Tibial artery (tissue), 4 donors: Measurements from ENCODE around the gene FAM168A.

ENCODE experiments used
- DNase-seq, 2 donors: peaks; one replicate each; pipeline ENCODE4 v3.0.0-alpha.2; 2019
- H3K27ac ChIP-seq, 2 donors: fragments of 200-600 bp; sonication (generic) in 1 of 2; 1 replicate in 1 of 2; 2 replicates in 1 of 2; pipeline ENCODE4 v1.5.1; 2018 to 2019; ENCODE audit warnings: mild to moderate bottlenecking in 1 of 2
- H3K27me3 ChIP-seq, 2 donors: fragments of 200-600 bp; sonication (generic) in 1 of 2; one replicate each; pipeline versions ENCODE4 v1.5.1 to v1.6.0; 2016 to 2019
- H3K36me3 ChIP-seq, 3 donors: fragments of 200-600 bp; sonication (generic) in 2 of 3; one replicate each; pipeline ENCODE4 v1.5.1; 2016 to 2019; ENCODE audit warnings: mild to moderate bottlenecking in 2 of 3
- H3K4me1 ChIP-seq, 4 donors: fragments of 200-600 bp; sonication (generic) in 2 of 4; 1 replicate in 3 of 4; 2 replicates in 1 of 4; pipeline ENCODE4 v1.5.1; 2016 to 2019
- H3K4me3 ChIP-seq, 2 donors: fragments of 200-600 bp; sonication (generic) in 1 of 2; 1 replicate in 1 of 2; 2 replicates in 1 of 2; pipeline ENCODE4 v1.5.1; 2018 to 2019; ENCODE audit warnings: mild to moderate bottlenecking in 2 of 2
- H3K9me3 ChIP-seq, 3 donors: fragments of 200-600 bp; sonication (generic) in 1 of 3; one replicate each; pipeline ENCODE4 v1.5.1; 2016 to 2019
- CTCF ChIP-seq, 2 experiments: fragments of 200-600 bp in 1 of 2; fragments of 450-650 bp in 1 of 2; IDR thresholded peaks; one replicate each; pipeline ENCODE4 v1.5.1; 2017 to 2019; ENCODE audit warnings: antibody characterized with exemption in 2 of 2, mild to moderate bottlenecking in 1 of 2, moderate library complexity in 1 of 2
- intact Hi-C: fragments of 100-400 bp; cut with DNase I; formaldehyde crosslinking; loops from one replicate; pipeline ENCODE4 v1.15.0; 2023; ENCODE audit warnings: low total_unique reads

The FAM168A gene

GRCh38 chr11:73375830-73376159 lies 222.1 kb downstream of the FAM168A start:
- Histone ChIP-seq H3K27me3 (no peaks in the 10 kb centered on the region), H3K9me3 (no peaks in the 10 kb centered on the region), H3K4me3 (peak overlapping the region; percentile 59 to 71), H3K27ac (peak overlapping the region; percentile 78 to 80), H3K36me3 (no peaks in the 10 kb centered on the region), H3K4me1 (peaks cover 0 to 39% (median 16%) of the 10 kb centered on the region in 4 donors)
- DNase-seq: no peak
- TF ChIP-seq CTCF (IDR thresholded peaks at IDR 0.05): no peak
- intact Hi-C loops: no loop called here

- peaks cover 0 to 31% (median 12%) of the 10 kb centered on the region in 4 donors for H3K4me1 ChIP-seq
- no peaks in the 10 kb centered on the region for H3K9me3 ChIP-seq
Observed at GRCh38 chr11:73374151-73374550, 223.8 kb downstream of the FAM168A start.

GRCh38 chr11:73372375-73372993 lies 225.4 kb downstream of the FAM168A start:
- peak overlapping the region; percentile 30 to 60 for H3K27ac ChIP-seq
- peak in 1 of 2 experiments; percentile 5 for TF ChIP-seq CTCF (IDR thresholded peaks at IDR 0.05)
- H3K9me3 ChIP-seq: no peaks in the 10 kb centered on the region
- peaks cover 0 to 23% (median 10%) of the 10 kb centered on the region in 4 donors for H3K4me1 ChIP-seq
- peaks cover 4 to 26% (median 12%) of the 10 kb centered on the region in 3 donors for H3K36me3 ChIP-seq
- intact Hi-C loops: no loop called here
- no peak overlapping the region for H3K4me3 ChIP-seq
- no peaks in the 10 kb centered on the region for H3K27me3 ChIP-seq
- no peak for DNase-seq

More at GRCh38 chr11:73374151-73374550, 223.8 kb downstream of the FAM168A start:
- intact Hi-C loops: no loop called here
- DNase-seq: no peak
- Histone ChIP-seq H3K36me3 (peaks cover 0 to 9% (median 3%) of the 10 kb centered on the region in 3 donors), H3K27ac (no peak overlapping the region), H3K4me3 (no peak overlapping the region), H3K27me3 (no peaks in the 10 kb centered on the region)
- no peak for TF ChIP-seq CTCF (IDR thresholded peaks at IDR 0.05)

GRCh38 chr11:73367482-73368024 lies 230.4 kb downstream of the FAM168A start:
- H3K36me3 ChIP-seq: peaks cover 48 to 74% (median 61%) of the 10 kb centered on the region in 3 donors
- H3K4me1 ChIP-seq: peaks cover 0 to 7% (median 0%) of the 10 kb centered on the region in 4 donors
- H3K9me3 ChIP-seq: no peaks in the 10 kb centered on the region
- no peak for TF ChIP-seq CTCF (IDR thresholded peaks at IDR 0.05)
- no peak for DNase-seq
- no peak overlapping the region for H3K27ac ChIP-seq
- no peaks in the 10 kb centered on the region for H3K27me3 ChIP-seq
- no peak overlapping the region for H3K4me3 ChIP-seq
- intact Hi-C loops: no loop called here

- no peak for TF ChIP-seq CTCF (IDR thresholded peaks at IDR 0.05)
- intact Hi-C loops: no loop called here
- H3K9me3 ChIP-seq: no peaks in the 10 kb centered on the region
Observed at GRCh38 chr11:73366953-73367352, 231.0 kb downstream of the FAM168A start.

More at GRCh38 chr11:73366953-73367352, 231.0 kb downstream of the FAM168A start:
- Histone ChIP-seq H3K27me3 (no peaks in the 10 kb centered on the region), H3K27ac (no peak overlapping the region), H3K4me3 (no peak overlapping the region), H3K36me3 (peaks cover 53 to 80% (median 67%) of the 10 kb centered on the region in 3 donors), H3K4me1 (peaks cover 0 to under 1% (median 0%) of the 10 kb centered on the region in 4 donors)
- DNase-seq: no peak
